Right lobe of liver (tissue), 4 donors: ENCODE data around the gene CALD1.

Experiments
- POLR2A ChIP-seq: fragments of 450-650 bp; IDR thresholded peaks from one replicate; pipeline ENCODE4 v1.6.1; 2017; ENCODE audit warnings: antibody characterized with exemption, mild to moderate bottlenecking
- TF ChIP-seq, protein P1 (sequence below), 4 donors: fragments of 200-600 bp in 3 of 4; fragments of 450-650 bp in 1 of 4; IDR thresholded peaks; one replicate each; pipeline versions ENCODE4 v1.5.1 to v1.8.0; 2016 to 2022; ENCODE audit warnings: antibody characterized with exemption in 4 of 4, mild to moderate bottlenecking in 2 of 4
- donor health status: DM: no; HTN: no; CAD: no.
- donor health status: DM: no; HTN: no; CAD: no.
- donor health status: DM: no; HTN: yes; CAD: no.

DNA sequence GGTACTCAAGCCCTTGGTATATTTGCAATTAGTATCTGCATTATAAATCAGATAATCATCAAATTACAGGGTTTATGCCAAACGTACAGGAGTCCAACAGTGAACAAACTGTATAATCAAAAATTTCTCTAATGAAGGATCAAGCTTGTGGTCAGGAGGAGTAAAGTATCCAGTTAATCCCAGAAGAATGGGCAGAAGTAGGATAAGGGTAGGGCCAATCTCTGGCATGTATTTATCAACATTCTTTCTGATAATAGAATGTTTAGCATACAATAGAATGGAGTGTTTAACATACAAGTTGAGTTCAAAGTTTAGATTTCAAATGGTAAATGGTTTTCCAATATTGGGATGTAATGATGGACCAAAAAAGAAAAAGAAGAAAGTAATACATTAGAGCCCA, 103.0 kb downstream of the CALD1 start:
- TF ChIP-seq, protein P1, sequence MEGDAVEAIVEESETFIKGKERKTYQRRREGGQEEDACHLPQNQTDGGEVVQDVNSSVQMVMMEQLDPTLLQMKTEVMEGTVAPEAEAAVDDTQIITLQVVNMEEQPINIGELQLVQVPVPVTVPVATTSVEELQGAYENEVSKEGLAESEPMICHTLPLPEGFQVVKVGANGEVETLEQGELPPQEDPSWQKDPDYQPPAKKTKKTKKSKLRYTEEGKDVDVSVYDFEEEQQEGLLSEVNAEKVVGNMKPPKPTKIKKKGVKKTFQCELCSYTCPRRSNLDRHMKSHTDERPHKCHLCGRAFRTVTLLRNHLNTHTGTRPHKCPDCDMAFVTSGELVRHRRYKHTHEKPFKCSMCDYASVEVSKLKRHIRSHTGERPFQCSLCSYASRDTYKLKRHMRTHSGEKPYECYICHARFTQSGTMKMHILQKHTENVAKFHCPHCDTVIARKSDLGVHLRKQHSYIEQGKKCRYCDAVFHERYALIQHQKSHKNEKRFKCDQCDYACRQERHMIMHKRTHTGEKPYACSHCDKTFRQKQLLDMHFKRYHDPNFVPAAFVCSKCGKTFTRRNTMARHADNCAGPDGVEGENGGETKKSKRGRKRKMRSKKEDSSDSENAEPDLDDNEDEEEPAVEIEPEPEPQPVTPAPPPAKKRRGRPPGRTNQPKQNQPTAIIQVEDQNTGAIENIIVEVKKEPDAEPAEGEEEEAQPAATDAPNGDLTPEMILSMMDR (IDR thresholded peaks at IDR 0.05): no peak
- TF ChIP-seq POLR2A: no peak
